ENCODE data around the gene DUSP6. TPM values are rescaled to one million over a fixed set of nuclear protein-coding genes. Genes with fewer than 3 reads are reported as not detected.
A peak's percentile ranks its signal among the peaks of the same experiment; 100 is the strongest.

Gene DUSP6
- total and polyA plus RNA-seq, 4 donors, result 19.8 to 96.8 (median 64.0) TPM

- DNase-seq (no peak), ATAC-seq (ENCODE audit: low FRiP score) (no peak)
- intact Hi-C loops (cut with DNase I), result loop anchor here in 1 of 2 donors (10.0 kb wide), 1 partner anchor 347 kb away; the partner anchor contains the start of gene ATP2B1
- Histone ChIP-seq H3K27ac (ENCODE audit: low read depth in 1 of 2, low read length in 2 of 2) (no peak overlapping the region), H3K9me3 (ENCODE audit: control insufficient read depth, low read length) (no peaks in the 10 kb centered on the region), H3K27me3 (ENCODE audit: control insufficient read depth in 1 of 2, insufficient read depth in 2 of 2, low read length in 1 of 2) (no peaks in the 10 kb centered on the region), H3K4me3 (ENCODE audit: low read length in 2 of 2) (no peak overlapping the region), H3K36me3 (ENCODE audit: control insufficient read depth in 1 of 2, insufficient read depth in 2 of 2, low read length in 1 of 2) (no peaks in the 10 kb centered on the region), H3K4me1 (ENCODE audit: control insufficient read depth in 1 of 2, insufficient read depth in 2 of 2, low read length in 2 of 2) (peaks cover 3 to 6% of the 10 kb centered on the region in 2 donors)
- whole genome bisulfite sequencing, 2 donors, result 86 to 87% methylated on average over 7 of the region's 7 CpGs
Observed at GRCh38 chr12:89357297-89357730, 5.0 kb upstream of the DUSP6 start.

DNA sequence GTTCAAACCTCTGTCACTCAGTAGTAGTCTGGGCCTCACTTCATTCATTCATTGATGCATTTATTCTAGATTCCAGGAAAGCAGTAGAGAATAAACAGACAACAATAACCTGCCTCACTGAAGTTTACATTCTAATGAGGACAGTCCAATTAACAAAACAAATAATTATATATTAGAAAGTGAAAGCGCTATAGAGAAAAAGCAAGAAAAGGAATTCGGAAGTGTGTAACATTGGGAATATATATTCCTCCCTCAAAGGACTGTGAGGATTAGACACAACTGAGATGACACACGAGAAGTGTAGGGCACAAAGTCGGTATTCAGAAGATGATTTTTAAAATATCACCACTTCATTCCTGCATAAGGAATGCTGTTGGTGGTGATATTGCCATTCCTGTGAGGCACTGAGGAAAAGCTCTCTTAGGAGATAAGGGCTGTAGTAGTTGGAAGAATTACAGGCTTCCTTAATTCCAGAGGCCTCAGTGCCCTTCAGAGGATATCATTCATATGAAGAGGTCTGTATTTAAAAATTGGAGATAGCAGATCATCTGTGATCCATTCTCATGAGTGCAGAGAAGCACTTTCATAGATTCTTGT, 3.9 kb upstream of the DUSP6 start:
- intact Hi-C loops (cut with DNase I), result loop anchor here in 1 of 2 donors (10.0 kb wide), 1 partner anchor 349 kb away; the partner anchor contains the start of gene ATP2B1
- WGBS, 2 donors, result 86 to 87% methylated on average over 4 of the region's 4 CpGs

GRCh38 chr12:89355243-89356068, 3.2 kb upstream of the DUSP6 start:
- Histone ChIP-seq H3K9me3 (ENCODE audit: control insufficient read depth, low read length) (no peaks in the 10 kb centered on the region), H3K27me3 (ENCODE audit: control insufficient read depth in 1 of 2, insufficient read depth in 2 of 2, low read length in 1 of 2) (no peaks in the 10 kb centered on the region), H3K27ac (ENCODE audit: low read depth in 1 of 2, low read length in 2 of 2) (peak overlapping the region; percentile 69 to 70), H3K4me3 (ENCODE audit: low read length in 2 of 2) (peak overlapping the region; percentile 36 to 45), H3K36me3 (ENCODE audit: control insufficient read depth in 1 of 2, insufficient read depth in 2 of 2, low read length in 1 of 2) (no peaks in the 10 kb centered on the region), H3K4me1 (ENCODE audit: control insufficient read depth in 1 of 2, insufficient read depth in 2 of 2, low read length in 2 of 2) (peaks cover 0 to 6% of the 10 kb centered on the region in 2 donors)
- intact Hi-C loops (cut with DNase I), result loop anchor here in 1 of 2 donors (10.0 kb wide), 1 partner anchor 349 kb away; the partner anchor contains the start of gene ATP2B1
- ATAC-seq (ENCODE audit: low FRiP score) (no peak), DNase-seq (no peak)
- WGBS, 2 donors, result 73 to 78% methylated on average over 18 of the region's 18 CpGs

More for the DNA sequence above, 3.9 kb upstream of the DUSP6 start:
- ATAC-seq (ENCODE audit: low FRiP score), result no peak
- no peak overlapping the region for H3K4me3 ChIP-seq (ENCODE audit: low read length in 2 of 2)
- no peaks in the 10 kb centered on the region for H3K36me3 ChIP-seq (ENCODE audit: control insufficient read depth in 1 of 2, insufficient read depth in 2 of 2, low read length in 1 of 2)
- peaks cover 3 to 6% of the 10 kb centered on the region in 2 donors for H3K4me1 ChIP-seq (ENCODE audit: control insufficient read depth in 1 of 2, insufficient read depth in 2 of 2, low read length in 2 of 2)
- H3K9me3 ChIP-seq (ENCODE audit: control insufficient read depth, low read length), result no peaks in the 10 kb centered on the region
- H3K27ac ChIP-seq (ENCODE audit: low read depth in 1 of 2, low read length in 2 of 2), result no peak overlapping the region
- H3K27me3 ChIP-seq (ENCODE audit: control insufficient read depth in 1 of 2, insufficient read depth in 2 of 2, low read length in 1 of 2), result no peaks in the 10 kb centered on the region
- no peak for DNase-seq

DNA sequence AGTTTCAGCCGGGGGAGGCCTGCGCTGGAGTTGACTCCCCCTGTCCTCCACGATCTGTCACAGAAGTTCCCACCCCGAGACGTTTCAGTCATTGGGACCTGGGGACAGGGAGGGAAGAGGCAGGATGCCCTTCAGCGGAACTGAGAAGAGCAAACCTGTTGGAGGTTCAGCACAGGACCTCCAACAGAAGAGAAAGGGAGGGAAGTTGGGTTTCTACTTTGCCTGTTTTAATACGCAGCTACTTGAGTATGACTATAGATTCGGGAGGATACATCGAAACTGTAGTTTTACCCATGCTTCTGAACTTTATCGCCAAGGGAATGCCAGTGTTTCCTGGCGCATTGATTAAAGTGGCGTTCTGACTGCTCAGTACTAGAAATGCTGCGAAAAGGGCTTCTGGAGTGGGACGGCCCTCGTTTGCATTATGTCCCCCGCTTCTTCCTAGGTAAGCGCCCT, 2.3 kb upstream of the DUSP6 start:
- intact Hi-C loops (cut with DNase I), result loop anchor here (5.0 to 10.0 kb wide), 6 partner anchors 47 to 350 kb away; partner anchors contain the start of genes ATP2B1 (in 1 of the 2) and POC1B (in 1 of the 2)
- H3K4me1 ChIP-seq (ENCODE audit: control insufficient read depth in 1 of 2, insufficient read depth in 2 of 2, low read length in 2 of 2), result peaks cover 0 to 6% of the 10 kb centered on the region in 2 donors
- no peaks in the 10 kb centered on the region for H3K36me3 ChIP-seq (ENCODE audit: control insufficient read depth in 1 of 2, insufficient read depth in 2 of 2, low read length in 1 of 2)
- no peaks in the 10 kb centered on the region for H3K27me3 ChIP-seq (ENCODE audit: control insufficient read depth in 1 of 2, insufficient read depth in 2 of 2, low read length in 1 of 2)
- H3K27ac ChIP-seq (ENCODE audit: low read depth in 1 of 2, low read length in 2 of 2), result peak overlapping the region; percentile 69 to 70
- DNase-seq (no peak), ATAC-seq (ENCODE audit: low FRiP score) (no peak)
- no peaks in the 10 kb centered on the region for H3K9me3 ChIP-seq (ENCODE audit: control insufficient read depth, low read length)
- H3K4me3 ChIP-seq (ENCODE audit: low read length in 2 of 2), result peak overlapping the region; percentile 36 to 45
- 18 to 20% methylated on average over 17 of the region's 17 CpGs for WGBS, 2 donors

DNA sequence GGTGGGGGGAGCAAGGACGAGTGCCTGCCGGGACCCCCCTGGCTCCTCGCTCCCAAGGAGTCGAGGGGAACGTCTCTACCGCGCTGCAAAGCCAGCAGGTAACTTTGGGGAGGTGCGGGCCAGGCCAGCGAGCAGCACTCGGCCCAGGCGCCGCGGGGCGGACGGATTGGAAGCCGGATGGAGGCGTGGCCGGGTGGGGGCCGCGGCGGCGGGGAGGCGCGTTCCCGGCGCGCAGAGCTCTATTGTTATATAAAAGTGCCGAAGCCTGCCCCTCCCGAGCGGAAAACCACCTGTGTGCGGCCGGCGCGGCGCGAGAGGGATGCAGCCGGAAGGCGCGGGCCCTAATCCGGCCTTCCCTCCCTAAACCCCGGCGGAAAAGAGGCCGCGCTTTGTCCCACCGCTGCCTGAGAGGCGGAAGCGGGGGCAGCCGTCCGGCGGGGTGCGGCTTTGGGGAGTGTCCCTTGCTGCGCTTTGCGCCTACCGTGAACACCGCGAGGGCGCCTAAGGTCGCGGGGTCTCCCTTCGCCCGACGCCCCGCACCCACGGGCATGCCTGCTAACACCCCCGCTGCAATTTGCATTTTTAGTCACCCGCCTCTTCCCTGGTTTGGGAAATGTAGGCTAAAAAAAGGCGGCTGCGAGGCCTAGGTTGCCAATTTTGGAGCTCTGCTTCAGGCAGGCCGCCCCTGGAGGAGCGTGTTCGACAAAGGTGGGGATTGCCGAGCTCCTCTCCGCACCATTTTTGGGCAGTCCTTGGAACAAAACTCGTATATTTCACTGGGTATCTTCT, 1.7 kb upstream of the DUSP6 start:
- intact Hi-C loops (cut with DNase I), result loop anchor here (2.0 to 10.0 kb wide), 7 partner anchors 47 to 351 kb away; partner anchors contain the start of genes ATP2B1 (in 1 of the 2) and POC1B (in 1 of the 2)
- Histone ChIP-seq H3K36me3 (ENCODE audit: control insufficient read depth in 1 of 2, insufficient read depth in 2 of 2, low read length in 1 of 2) (no peaks in the 10 kb centered on the region), H3K27me3 (ENCODE audit: control insufficient read depth in 1 of 2, insufficient read depth in 2 of 2, low read length in 1 of 2) (no peaks in the 10 kb centered on the region), H3K9me3 (ENCODE audit: control insufficient read depth, low read length) (no peaks in the 10 kb centered on the region), H3K4me3 (ENCODE audit: low read length in 2 of 2) (peak overlapping the region; percentile 36 to 45), H3K27ac (ENCODE audit: low read depth in 1 of 2, low read length in 2 of 2) (peak overlapping the region; percentile 69 to 70), H3K4me1 (ENCODE audit: control insufficient read depth in 1 of 2, insufficient read depth in 2 of 2, low read length in 2 of 2) (peaks cover 0 to 6% of the 10 kb centered on the region in 2 donors)
- peak; percentile 86 to 92 for DNase-seq
- WGBS, 2 donors, result 0% methylated on average over 64 to 74 of the region's 74 CpGs
- peak; percentile 64 for ATAC-seq (ENCODE audit: low FRiP score)

DNA sequence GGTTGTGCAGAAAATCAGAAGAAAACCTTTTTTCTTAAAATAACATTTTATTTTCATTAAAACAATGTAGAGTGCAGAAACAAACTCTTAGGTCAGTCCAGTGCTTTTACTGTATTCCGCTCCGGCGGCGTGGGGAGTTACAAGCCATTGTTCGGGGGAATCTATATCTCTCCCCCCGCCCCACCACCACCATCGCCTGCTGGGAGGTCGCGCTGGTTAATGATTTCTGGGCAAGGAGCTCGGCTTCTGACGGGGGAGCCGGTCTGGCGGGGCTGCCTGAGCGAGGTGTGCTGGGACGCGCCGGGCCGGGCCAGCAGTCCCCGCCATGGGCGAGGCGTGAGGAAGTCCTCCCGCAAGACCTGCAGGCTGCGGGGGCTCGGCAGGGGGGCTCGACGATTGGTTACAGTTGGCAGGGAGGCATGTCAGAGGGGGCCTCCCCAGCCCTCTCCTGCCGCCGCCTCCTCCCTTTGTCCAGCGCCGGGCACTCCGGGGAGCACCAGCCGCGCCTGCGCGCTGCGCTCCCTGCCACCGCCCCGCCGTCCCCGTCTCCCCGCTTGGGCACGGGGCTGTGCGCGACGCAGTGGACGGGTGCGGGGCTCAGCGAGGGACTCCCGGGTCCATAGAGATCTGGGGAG, 1.0 kb upstream of the DUSP6 start:
- 0 to 1% methylated on average over 42 to 49 of the region's 49 CpGs for WGBS, 2 donors
- Histone ChIP-seq H3K9me3 (ENCODE audit: control insufficient read depth, low read length) (no peaks in the 10 kb centered on the region), H3K4me3 (ENCODE audit: low read length in 2 of 2) (peak overlapping the region; percentile 36 to 45), H3K36me3 (ENCODE audit: control insufficient read depth in 1 of 2, insufficient read depth in 2 of 2, low read length in 1 of 2) (no peaks in the 10 kb centered on the region), H3K4me1 (ENCODE audit: control insufficient read depth in 1 of 2, insufficient read depth in 2 of 2, low read length in 2 of 2) (peaks cover 0 to 6% of the 10 kb centered on the region in 2 donors), H3K27ac (ENCODE audit: low read depth in 1 of 2, low read length in 2 of 2) (peak overlapping the region; percentile 69 to 70), H3K27me3 (ENCODE audit: control insufficient read depth in 1 of 2, insufficient read depth in 2 of 2, low read length in 1 of 2) (no peaks in the 10 kb centered on the region)
- ATAC-seq (ENCODE audit: low FRiP score) (peak; percentile 84), DNase-seq (peak; percentile 87 to 91)
- intact Hi-C loops (cut with DNase I), result loop anchor here (2.0 to 10.0 kb wide), 7 partner anchors 46 to 351 kb away; partner anchors contain the start of genes ATP2B1 (in 1 of the 2) and POC1B (in 1 of the 2)

- Histone ChIP-seq H3K9me3 (ENCODE audit: control insufficient read depth, low read length) (no peaks in the 10 kb centered on the region), H3K4me1 (ENCODE audit: control insufficient read depth in 1 of 2, insufficient read depth in 2 of 2, low read length in 2 of 2) (peaks cover 0 to 7% of the 10 kb centered on the region in 2 donors), H3K27ac (ENCODE audit: low read depth in 1 of 2, low read length in 2 of 2) (peak overlapping the region; percentile 38 to 58), H3K4me3 (ENCODE audit: low read length in 2 of 2) (peak overlapping the region; percentile 58 to 99), H3K36me3 (ENCODE audit: control insufficient read depth in 1 of 2, insufficient read depth in 2 of 2, low read length in 1 of 2) (no peaks in the 10 kb centered on the region), H3K27me3 (ENCODE audit: control insufficient read depth in 1 of 2, insufficient read depth in 2 of 2, low read length in 1 of 2) (no peaks in the 10 kb centered on the region)
- DNase-seq (no peak), ATAC-seq (ENCODE audit: low FRiP score) (no peak)
- WGBS, 2 donors, result 0% methylated on average over 10 of the region's 10 CpGs
- intact Hi-C loops (cut with DNase I), result loop anchor here (2.0 to 10.0 kb wide), 7 partner anchors 45 to 353 kb away; partner anchors contain the start of genes ATP2B1 (in 1 of the 2) and POC1B (in 1 of the 2)
Observed at GRCh38 chr12:89352242-89352491, 134 bp downstream of the DUSP6 start.
